ENCODE measurements around the gene ASCC3. TPM values are rescaled to one million over a fixed set of nuclear protein-coding genes. Genes with fewer than 3 reads are reported as not detected.

Gene ASCC3
- total and polyA plus RNA-seq, 2 of the 4 experiments (the other 2 are of a cell fraction) = 25.8 to 104 TPM

DNA sequence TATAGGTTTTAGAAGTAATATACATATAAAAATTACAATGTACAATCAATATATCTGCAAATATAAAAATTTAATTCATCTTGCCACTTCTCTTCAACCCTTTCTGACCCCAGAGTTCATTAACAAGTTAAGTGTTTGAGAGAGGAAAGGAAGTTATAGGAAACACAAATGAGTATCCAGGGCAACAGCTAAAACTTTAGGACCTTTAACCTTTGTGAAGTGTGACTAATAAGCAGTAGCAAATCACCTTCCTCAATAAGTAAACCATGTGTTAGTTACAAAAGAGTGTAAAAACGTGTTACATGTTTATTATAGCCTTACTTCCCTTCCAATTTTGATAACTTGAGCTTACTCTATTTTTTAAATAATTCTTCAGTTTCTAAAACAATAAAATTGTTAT is 343.0 kb downstream of the ASCC3 start:
- Histone ChIP-seq H2BK15ac (ENCODE audit: low read depth, low read length) (no peak overlapping the region), H3K36me3 (ENCODE audit: control insufficient read depth, insufficient read depth, low read length) (peaks cover 2% of the 10 kb centered on the region), H2BK5ac (ENCODE audit: low read depth, low read length, poor library complexity, severe bottlenecking) (no peak overlapping the region), H3K14ac (replicated peaks; ENCODE audit: low read depth, low read length) (no peak overlapping the region), H2AK9ac (replicated peaks; ENCODE audit: low read depth, low read length, poor library complexity) (no peak overlapping the region), H3K4me2 (ENCODE audit: low read depth, low read length) (no peak overlapping the region), H2AK5ac (ENCODE audit: low read depth, low read length) (no peak overlapping the region), H4K5ac (ENCODE audit: low read depth, low read length) (no peak overlapping the region), H3K56ac (ENCODE audit: extremely low read depth, insufficient read depth, low read length) (no peak overlapping the region), H4K8ac (ENCODE audit: low read depth in 2 of 2, low read length in 2 of 2) (no peak overlapping the region), H3K4me1 (ENCODE audit: control insufficient read depth, insufficient read depth, low read length) (no peaks in the 10 kb centered on the region), H3K4ac (ENCODE audit: low read depth, low read length) (no peak overlapping the region), H3K27ac (ENCODE audit: insufficient read depth, low read length) (no peak overlapping the region), H3K27me3 (ENCODE audit: control insufficient read depth, insufficient read depth, low read length) (no peaks in the 10 kb centered on the region), H3K4me3 (ENCODE audit: insufficient read depth, low read depth, low read length) (no peak overlapping the region), H4K20me1 (ENCODE audit: insufficient read depth, low read length) (no peaks in the 10 kb centered on the region), H2BK120ac (ENCODE audit: low read depth, low read length) (no peak overlapping the region), H2AFZ (replicated peaks; ENCODE audit: low read length, poor library complexity) (no peak overlapping the region), H3K23ac (ENCODE audit: low read depth, low read length) (no peak overlapping the region), H2BK20ac (ENCODE audit: low read depth, low read length) (no peak overlapping the region), H3K18ac (ENCODE audit: low read depth, low read length) (no peak overlapping the region), H3K9me3 (ENCODE audit: control insufficient read depth, insufficient read depth, low read length) (no peaks in the 10 kb centered on the region), H3K9me1 (ENCODE audit: insufficient read depth, low read length) (peaks cover 2% of the 10 kb centered on the region; the same call in 1 of the 2 replicates), H3K79me1 (ENCODE audit: low read depth in 1 of 2, low read length in 2 of 2) (peaks cover 2 to 5% of the 10 kb centered on the region in 2 experiments; a peak in 2 of 4 replicates), H4K91ac (ENCODE audit: insufficient read depth, low read depth, low read length) (no peak overlapping the region), H3K9ac (ENCODE audit: low read depth, low read length) (no peak overlapping the region)
- no TSS peak for BruUV-seq (replicated peaks)
- TF ChIP-seq CHD1 (IDR thresholded peaks at IDR 0.05; ENCODE audit: low read depth, low read length) = no peak
- TF ChIP-seq RFX5 (IDR thresholded peaks at IDR 0.05; ENCODE audit: low read depth, low read length) = no peak
- TF ChIP-seq, protein P1, sequence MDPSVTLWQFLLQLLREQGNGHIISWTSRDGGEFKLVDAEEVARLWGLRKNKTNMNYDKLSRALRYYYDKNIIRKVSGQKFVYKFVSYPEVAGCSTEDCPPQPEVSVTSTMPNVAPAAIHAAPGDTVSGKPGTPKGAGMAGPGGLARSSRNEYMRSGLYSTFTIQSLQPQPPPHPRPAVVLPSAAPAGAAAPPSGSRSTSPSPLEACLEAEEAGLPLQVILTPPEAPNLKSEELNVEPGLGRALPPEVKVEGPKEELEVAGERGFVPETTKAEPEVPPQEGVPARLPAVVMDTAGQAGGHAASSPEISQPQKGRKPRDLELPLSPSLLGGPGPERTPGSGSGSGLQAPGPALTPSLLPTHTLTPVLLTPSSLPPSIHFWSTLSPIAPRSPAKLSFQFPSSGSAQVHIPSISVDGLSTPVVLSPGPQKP (IDR thresholded peaks at IDR 0.05; ENCODE audit: borderline replicate concordance, low read depth, low read length) = no peak
- no peak for TF ChIP-seq BHLHE40 (IDR thresholded peaks at IDR 0.05; ENCODE audit: low read depth, low read length)
- ChIA-PET POLR2A (ENCODE audit: unreplicated experiment) (no interaction called here), CTCF (no interaction called here)
- WGBS, 2 experiments (ENCODE audit: extremely low coverage in 2 of 2, insufficient read length in 1 of 2) = no CpG with 5 or more reads among the region's 1 CpG
- in situ Hi-C loops (cut with MboI; ENCODE audit: low sequenced_read_pairs) = no loop called here
- intact Hi-C loops (cut with micrococcal nuclease) = no loop called here
- ATAC-seq (ENCODE audit: low read depth) (no peak), DNase-seq (no peak)
- dilution Hi-C loops (cut with HindIII; ENCODE audit: low sequenced_read_pairs, unreplicated experiment) = no loop called here
